Ovary (tissue), 3 donors: ENCODE data around the gene FBXO38.

ENCODE experiments used
- CTCF ChIP-seq, 3 donors: fragments of 450-650 bp in 2 of 3; fragments of 200-600 bp in 1 of 3; IDR thresholded peaks; one replicate each; pipeline versions ENCODE4 v1.5.1 to v1.8.0; 2016 to 2022; ENCODE audit warnings: antibody characterized with exemption in 3 of 3, mild to moderate bottlenecking in 1 of 3
- EP300 ChIP-seq: sonication (generic); formaldehyde crosslinking; IDR thresholded peaks from one replicate; pipeline ENCODE4 v1.6.1; 2017; ENCODE audit warnings: antibody characterized with exemption
- donor health status: DM: no; HTN: no; CAD: no.

GRCh38 chr5:148384380-148384737 lies 601 bp downstream of the FBXO38 start:
- no peak for TF ChIP-seq EP300
- no peak for TF ChIP-seq CTCF (IDR thresholded peaks at IDR 0.05)
